ENCODE measurements around the gene SLC47A1.
"Not testable (repeated sequence)": the region's sequence is repeated elsewhere in the genome, so short reads cannot be mapped to it uniquely, and the experiment has no call there.

Gene SLC47A1

GRCh38 chr17:19510903-19511302, 22.8 kb upstream of the SLC47A1 start:
- DNase-seq (ENCODE audit: low read depth), result no peak
- TF ChIP-seq, protein P1, sequence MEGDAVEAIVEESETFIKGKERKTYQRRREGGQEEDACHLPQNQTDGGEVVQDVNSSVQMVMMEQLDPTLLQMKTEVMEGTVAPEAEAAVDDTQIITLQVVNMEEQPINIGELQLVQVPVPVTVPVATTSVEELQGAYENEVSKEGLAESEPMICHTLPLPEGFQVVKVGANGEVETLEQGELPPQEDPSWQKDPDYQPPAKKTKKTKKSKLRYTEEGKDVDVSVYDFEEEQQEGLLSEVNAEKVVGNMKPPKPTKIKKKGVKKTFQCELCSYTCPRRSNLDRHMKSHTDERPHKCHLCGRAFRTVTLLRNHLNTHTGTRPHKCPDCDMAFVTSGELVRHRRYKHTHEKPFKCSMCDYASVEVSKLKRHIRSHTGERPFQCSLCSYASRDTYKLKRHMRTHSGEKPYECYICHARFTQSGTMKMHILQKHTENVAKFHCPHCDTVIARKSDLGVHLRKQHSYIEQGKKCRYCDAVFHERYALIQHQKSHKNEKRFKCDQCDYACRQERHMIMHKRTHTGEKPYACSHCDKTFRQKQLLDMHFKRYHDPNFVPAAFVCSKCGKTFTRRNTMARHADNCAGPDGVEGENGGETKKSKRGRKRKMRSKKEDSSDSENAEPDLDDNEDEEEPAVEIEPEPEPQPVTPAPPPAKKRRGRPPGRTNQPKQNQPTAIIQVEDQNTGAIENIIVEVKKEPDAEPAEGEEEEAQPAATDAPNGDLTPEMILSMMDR (conservative IDR thresholded peaks at IDR 0.05; ENCODE audit: control insufficient read depth, insufficient read depth, low read depth, low read length), result no peak

DNA sequence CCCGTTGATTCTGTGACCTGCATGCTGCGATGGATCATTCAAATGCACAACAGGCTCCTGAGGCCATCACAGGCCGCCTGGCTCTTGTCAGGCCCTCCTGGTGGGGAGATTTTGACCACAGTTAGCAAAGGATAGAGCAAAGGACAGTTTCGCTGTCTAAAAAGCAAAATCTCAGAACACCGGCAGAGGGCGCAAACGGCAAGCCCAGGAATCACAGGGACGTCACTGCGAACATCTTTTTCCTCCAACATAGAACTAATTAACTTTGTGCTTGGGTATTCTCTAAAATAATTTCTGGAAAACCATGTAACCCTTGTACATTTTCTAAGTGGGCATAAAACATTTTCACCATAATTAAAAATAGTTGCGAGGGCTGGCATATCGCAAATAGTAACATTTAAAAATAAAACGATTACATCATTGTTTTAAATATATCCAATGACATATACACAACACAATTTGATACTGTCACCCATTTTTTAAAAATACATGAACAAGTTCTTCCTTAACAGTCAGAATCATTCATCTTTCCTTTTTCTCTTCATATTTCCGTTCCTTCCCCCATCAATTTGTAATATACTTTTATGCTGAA, 19.7 kb upstream of the SLC47A1 start:
- TF ChIP-seq, protein P1 (conservative IDR thresholded peaks at IDR 0.05; ENCODE audit: control insufficient read depth, insufficient read depth, low read depth, low read length), result peak; percentile 91
- DNase-seq (ENCODE audit: low read depth), result peak; percentile 67

More at GRCh38 chr17:19510903-19511302, 22.8 kb upstream of the SLC47A1 start:
- H3K4me3 ChIP-seq (ENCODE audit: control insufficient read depth, low read depth, low read length), result no peak overlapping the region

DNA sequence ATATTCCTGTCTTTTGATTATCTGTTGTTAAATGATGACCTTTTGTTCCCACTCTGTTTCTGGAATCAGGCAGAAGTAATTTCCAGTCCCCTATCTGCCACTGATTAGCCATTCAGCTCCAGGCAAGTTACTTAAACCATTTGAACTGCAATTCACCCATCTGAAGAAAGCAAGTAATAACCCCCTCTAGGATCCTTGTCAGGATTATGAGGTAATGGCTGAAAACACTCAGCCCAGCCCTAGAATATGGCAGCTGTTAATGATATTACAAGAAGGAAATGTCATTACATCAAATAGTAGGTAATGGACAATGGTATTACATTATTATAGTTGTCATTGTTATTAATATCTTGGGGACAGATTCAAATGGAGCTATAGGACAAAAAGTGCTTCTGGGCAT, 16.0 kb upstream of the SLC47A1 start:
- no peak for DNase-seq (ENCODE audit: low read depth)
- no peak overlapping the region for H3K4me3 ChIP-seq (ENCODE audit: control insufficient read depth, low read depth, low read length)
- TF ChIP-seq, protein P1 (conservative IDR thresholded peaks at IDR 0.05; ENCODE audit: control insufficient read depth, insufficient read depth, low read depth, low read length), result no peak

More for the DNA sequence above, 19.7 kb upstream of the SLC47A1 start:
- no peak overlapping the region for H3K4me3 ChIP-seq (ENCODE audit: control insufficient read depth, low read depth, low read length)

- not testable (repeated sequence) for H3K4me3 ChIP-seq (ENCODE audit: control insufficient read depth, low read depth, low read length); DNase-seq (ENCODE audit: low read depth)
Observed at GRCh38 chr17:19519388-19520291, 14.0 kb upstream of the SLC47A1 start.

GRCh38 chr17:19520641-19521040, 13.0 kb upstream of the SLC47A1 start:
- DNase-seq (ENCODE audit: low read depth), result no peak
- H3K4me3 ChIP-seq (ENCODE audit: control insufficient read depth, low read depth, low read length), result no peak overlapping the region
- TF ChIP-seq, protein P1 (conservative IDR thresholded peaks at IDR 0.05; ENCODE audit: control insufficient read depth, insufficient read depth, low read depth, low read length), result no peak

DNA sequence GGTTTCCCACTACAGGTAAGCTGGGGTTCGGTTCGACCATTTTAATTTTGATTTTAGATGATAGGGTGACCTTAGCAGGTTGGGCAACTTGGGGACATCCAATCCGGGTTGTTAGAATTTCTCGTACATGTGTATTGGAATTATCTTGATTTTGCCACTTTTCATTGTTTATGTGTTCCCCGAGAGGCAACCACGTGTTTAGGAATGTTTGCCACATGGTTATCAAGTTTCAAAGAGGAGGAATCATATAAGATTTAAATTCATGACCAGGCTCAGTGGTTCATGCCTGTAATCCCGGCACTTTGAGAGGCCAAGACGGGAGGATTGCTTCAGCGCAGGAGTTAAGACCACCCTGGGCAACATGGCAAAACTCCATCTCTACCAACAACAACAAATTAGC, 10.0 kb upstream of the SLC47A1 start:
- DNase-seq (ENCODE audit: low read depth), result no peak
- H3K4me3 ChIP-seq (ENCODE audit: control insufficient read depth, low read depth, low read length), result no peak overlapping the region
- TF ChIP-seq, protein P1 (conservative IDR thresholded peaks at IDR 0.05; ENCODE audit: control insufficient read depth, insufficient read depth, low read depth, low read length), result no peak

GRCh38 chr17:19526950-19527349, 6.7 kb upstream of the SLC47A1 start:
- not testable (repeated sequence) for DNase-seq (ENCODE audit: low read depth); H3K4me3 ChIP-seq (ENCODE audit: control insufficient read depth, low read depth, low read length)

Measured in fibroblast of mammary gland (primary cell).